ENCODE results near the gene EML1.

EML1 gene

GRCh38 chr14:99938376-99938775, 145.2 kb downstream of the EML1 start:
- DNase-seq (ENCODE audit: low read depth in 1 of 2, low spot score in 1 of 2) = no peak
- H3K27me3 ChIP-seq (ENCODE audit: insufficient read depth, poor library complexity, severe bottlenecking) = no peaks in the 10 kb centered on the region
- TF ChIP-seq CTCF (IDR thresholded peaks at IDR 0.05; ENCODE audit: insufficient read depth, low read length) (no peak), POLR2AphosphoS5 (IDR thresholded peaks at IDR 0.05; ENCODE audit: low read depth) (no peak), GABPA (IDR thresholded peaks at IDR 0.05; ENCODE audit: low read depth) (no peak), REST (IDR thresholded peaks at IDR 0.05; ENCODE audit: insufficient replicate concordance, low read depth) (no peak), SPI1 (IDR thresholded peaks at IDR 0.05; ENCODE audit: borderline replicate concordance, low read depth) (no peak)

GRCh38 chr14:99938896-99939295, 145.7 kb downstream of the EML1 start:
- Histone ChIP-seq H3K27me3 (ENCODE audit: insufficient read depth, poor library complexity, severe bottlenecking) (no peaks in the 10 kb centered on the region), H3K27ac (replicated peaks) (no peak overlapping the region), H3K4me3 (replicated peaks; ENCODE audit: insufficient read depth, low read length) (no peak overlapping the region)
- no peak for DNase-seq (ENCODE audit: low read depth in 1 of 2, low spot score in 1 of 2)
- no peak for TF ChIP-seq CTCF (IDR thresholded peaks at IDR 0.05; ENCODE audit: insufficient read depth, low read length)
- TF ChIP-seq SPI1 (IDR thresholded peaks at IDR 0.05; ENCODE audit: borderline replicate concordance, low read depth) = no peak
- TF ChIP-seq GABPA (IDR thresholded peaks at IDR 0.05; ENCODE audit: low read depth) = no peak
- no peak for TF ChIP-seq POLR2AphosphoS5 (IDR thresholded peaks at IDR 0.05; ENCODE audit: low read depth)
- no peak for TF ChIP-seq REST (IDR thresholded peaks at IDR 0.05; ENCODE audit: insufficient replicate concordance, low read depth)

More at GRCh38 chr14:99938376-99938775, 145.2 kb downstream of the EML1 start:
- no peak overlapping the region for H3K27ac ChIP-seq (replicated peaks)
- no peak overlapping the region for H3K4me3 ChIP-seq (replicated peaks; ENCODE audit: insufficient read depth, low read length)

GRCh38 chr14:99939421-99939820, 146.2 kb downstream of the EML1 start:
- Histone ChIP-seq H3K27ac (replicated peaks) (no peak overlapping the region), H3K4me3 (replicated peaks; ENCODE audit: insufficient read depth, low read length) (no peak overlapping the region), H3K27me3 (ENCODE audit: insufficient read depth, poor library complexity, severe bottlenecking) (no peaks in the 10 kb centered on the region)
- DNase-seq (ENCODE audit: low read depth in 1 of 2, low spot score in 1 of 2) = no peak
- TF ChIP-seq GABPA (IDR thresholded peaks at IDR 0.05; ENCODE audit: low read depth) (no peak), SPI1 (IDR thresholded peaks at IDR 0.05; ENCODE audit: borderline replicate concordance, low read depth) (no peak), CTCF (IDR thresholded peaks at IDR 0.05; ENCODE audit: insufficient read depth, low read length) (no peak), POLR2AphosphoS5 (IDR thresholded peaks at IDR 0.05; ENCODE audit: low read depth) (no peak), REST (IDR thresholded peaks at IDR 0.05; ENCODE audit: insufficient replicate concordance, low read depth) (no peak)
